ENCODE results near the gene CFAP206. TPM values are rescaled to one million over a fixed set of nuclear protein-coding genes. Genes with fewer than 3 reads are reported as not detected.

CFAP206 gene
- total and polyA plus RNA-seq, 2 donors (not counting 3 experiments of a cell fraction or from before 2014, with no cell fraction given), result 0.15 to 0.20 TPM

DNA sequence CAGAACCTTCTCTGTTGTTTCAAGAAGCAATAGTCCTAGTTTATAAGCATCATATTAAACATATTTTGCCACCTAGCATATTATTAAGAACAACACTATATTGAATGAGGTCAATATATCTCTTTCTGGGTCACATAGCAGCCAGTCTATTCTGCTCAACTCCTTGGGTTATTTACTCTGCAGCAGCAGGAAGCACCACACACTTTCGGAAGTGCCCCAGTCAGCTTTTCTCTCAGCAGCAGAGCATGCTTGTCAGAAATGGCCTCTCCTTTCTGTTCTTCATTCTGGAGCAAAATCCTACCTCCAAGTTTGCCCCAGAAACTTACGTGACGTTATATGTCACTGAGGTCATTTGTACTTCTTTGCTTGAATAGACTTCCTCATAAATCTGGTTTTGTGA, 22.7 kb downstream of the CFAP206 start:
- Histone ChIP-seq H3K36me3 (ENCODE audit: control insufficient read depth in 2 of 2, extremely low read depth in 1 of 2, insufficient read depth in 2 of 2, low read length in 2 of 2) (no peaks in the 10 kb centered on the region), H3K9ac (replicated peaks; ENCODE audit: extremely low read depth, insufficient read depth, low read length) (no peak overlapping the region), H4K20me1 (replicated peaks; ENCODE audit: control insufficient read depth, extremely low read depth, insufficient read depth, low read length) (no peaks in the 10 kb centered on the region), H3K27me3 (ENCODE audit: control insufficient read depth in 2 of 2, insufficient read depth in 2 of 2, low read length in 2 of 2) (peaks cover 2 to 3% of the 10 kb centered on the region in 2 experiments), H3K27ac (ENCODE audit: insufficient read depth, low read depth, low read length) (no peak overlapping the region), H3K9me3 (replicated peaks; ENCODE audit: control insufficient read depth, insufficient read depth, low read length) (no peaks in the 10 kb centered on the region), H3K9me1 (replicated peaks; ENCODE audit: control insufficient read depth, extremely low read depth, insufficient read depth, low read length) (no peaks in the 10 kb centered on the region), H2AFZ (ENCODE audit: low read depth, low read length) (no peak overlapping the region), H3K4me2 (ENCODE audit: insufficient read depth, low read length) (no peak overlapping the region), H3K4me1 (ENCODE audit: control insufficient read depth, extremely low read depth, insufficient read depth, low read length) (no peaks in the 10 kb centered on the region), H3K4me3 (replicated peaks in 1 of 3; ENCODE audit: insufficient read depth in 1 of 3, low read depth in 1 of 3, low read length in 3 of 3) (no peak overlapping the region), H3K79me2 (ENCODE audit: control insufficient read depth, insufficient read depth, low read length) (no peaks in the 10 kb centered on the region)
- DNase-seq (ENCODE audit: low read depth, low spot score) (no peak), FAIRE-seq (no peak)
- intact Hi-C loops (cut with micrococcal nuclease), result no loop called here
- CTCF ChIA-PET, result no interaction called here
- dilution Hi-C loops (cut with MboI; ENCODE audit: extremely low pct_ligation_motif_present, low sequenced_read_pairs), result no loop called here
- TF ChIP-seq POLR2A (IDR thresholded peaks at IDR 0.05; ENCODE audit: low read depth, low read length) (no peak), EZH2 (IDR thresholded peaks at IDR 0.05; ENCODE audit: borderline replicate concordance, low read depth, low read length, severe bottlenecking) (no peak), POLR2AphosphoS5 (IDR thresholded peaks at IDR 0.05; ENCODE audit: insufficient read depth, low read depth, low read length) (no peak), JUN (IDR thresholded peaks at IDR 0.05; ENCODE audit: borderline replicate concordance, insufficient read depth, insufficient read length, low read depth) (no peak), FOS (IDR thresholded peaks at IDR 0.05; ENCODE audit: borderline replicate concordance, insufficient read depth, low read length) (no peak)
- no TSS peak for BruUV-seq (replicated peaks)
- POLR2A ChIA-PET, result no interaction called here

DNA sequence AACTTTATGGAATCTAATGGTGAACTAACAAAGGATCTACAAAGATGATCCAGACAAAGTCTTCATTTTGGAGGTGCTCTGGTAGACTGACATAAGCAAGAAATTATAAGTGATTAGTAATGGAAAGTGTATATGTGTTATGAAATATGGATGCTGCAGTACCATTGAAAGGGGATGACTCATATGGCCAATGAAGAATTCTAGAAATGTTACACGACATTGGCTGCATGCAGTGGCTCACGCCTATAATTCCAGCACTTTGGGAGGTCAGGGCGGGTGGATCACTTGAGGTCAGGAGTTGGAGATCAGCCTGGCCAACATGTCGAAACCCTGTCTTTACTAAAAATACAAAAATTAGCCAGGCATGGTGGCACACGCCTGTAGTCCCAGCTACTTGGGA, 23.5 kb downstream of the CFAP206 start:
- POLR2A ChIA-PET, result no interaction called here

More for the DNA sequence above, 23.5 kb downstream of the CFAP206 start:
- CTCF ChIA-PET, result no interaction called here
- Histone ChIP-seq H3K4me1 (ENCODE audit: control insufficient read depth, extremely low read depth, insufficient read depth, low read length) (no peaks in the 10 kb centered on the region), H3K4me2 (ENCODE audit: insufficient read depth, low read length) (no peak overlapping the region), H3K9ac (replicated peaks; ENCODE audit: extremely low read depth, insufficient read depth, low read length) (no peak overlapping the region), H3K4me3 (replicated peaks in 1 of 3; ENCODE audit: insufficient read depth in 1 of 3, low read depth in 1 of 3, low read length in 3 of 3) (no peak overlapping the region), H3K79me2 (ENCODE audit: control insufficient read depth, insufficient read depth, low read length) (no peaks in the 10 kb centered on the region), H3K9me1 (replicated peaks; ENCODE audit: control insufficient read depth, extremely low read depth, insufficient read depth, low read length) (no peaks in the 10 kb centered on the region), H2AFZ (ENCODE audit: low read depth, low read length) (no peak overlapping the region), H3K36me3 (ENCODE audit: control insufficient read depth in 2 of 2, extremely low read depth in 1 of 2, insufficient read depth in 2 of 2, low read length in 2 of 2) (no peaks in the 10 kb centered on the region), H3K27me3 (ENCODE audit: control insufficient read depth in 2 of 2, insufficient read depth in 2 of 2, low read length in 2 of 2) (peaks cover 2 to 3% of the 10 kb centered on the region in 2 experiments), H3K27ac (ENCODE audit: insufficient read depth, low read depth, low read length) (no peak overlapping the region), H3K9me3 (replicated peaks; ENCODE audit: control insufficient read depth, insufficient read depth, low read length) (no peaks in the 10 kb centered on the region), H4K20me1 (replicated peaks; ENCODE audit: control insufficient read depth, extremely low read depth, insufficient read depth, low read length) (no peaks in the 10 kb centered on the region)
- TF ChIP-seq POLR2AphosphoS5 (IDR thresholded peaks at IDR 0.05; ENCODE audit: insufficient read depth, low read depth, low read length) (no peak), POLR2A (IDR thresholded peaks at IDR 0.05; ENCODE audit: low read depth, low read length) (no peak), MYC (IDR thresholded peaks at IDR 0.05; ENCODE audit: low read depth, low read length) (no peak), FOS (IDR thresholded peaks at IDR 0.05; ENCODE audit: borderline replicate concordance, insufficient read depth, low read length) (no peak), EZH2 (IDR thresholded peaks at IDR 0.05; ENCODE audit: borderline replicate concordance, low read depth, low read length, severe bottlenecking) (no peak), JUN (IDR thresholded peaks at IDR 0.05; ENCODE audit: borderline replicate concordance, insufficient read depth, insufficient read length, low read depth) (no peak), GATA2 (IDR thresholded peaks at IDR 0.05; ENCODE audit: insufficient read depth, insufficient read length, low read depth, low read length) (no peak)
- TF ChIP-seq, protein P1, sequence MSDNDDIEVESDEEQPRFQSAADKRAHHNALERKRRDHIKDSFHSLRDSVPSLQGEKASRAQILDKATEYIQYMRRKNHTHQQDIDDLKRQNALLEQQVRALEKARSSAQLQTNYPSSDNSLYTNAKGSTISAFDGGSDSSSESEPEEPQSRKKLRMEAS (IDR thresholded peaks at IDR 0.05; ENCODE audit: insufficient read depth, insufficient read length), result no peak
- TF ChIP-seq, protein P2, sequence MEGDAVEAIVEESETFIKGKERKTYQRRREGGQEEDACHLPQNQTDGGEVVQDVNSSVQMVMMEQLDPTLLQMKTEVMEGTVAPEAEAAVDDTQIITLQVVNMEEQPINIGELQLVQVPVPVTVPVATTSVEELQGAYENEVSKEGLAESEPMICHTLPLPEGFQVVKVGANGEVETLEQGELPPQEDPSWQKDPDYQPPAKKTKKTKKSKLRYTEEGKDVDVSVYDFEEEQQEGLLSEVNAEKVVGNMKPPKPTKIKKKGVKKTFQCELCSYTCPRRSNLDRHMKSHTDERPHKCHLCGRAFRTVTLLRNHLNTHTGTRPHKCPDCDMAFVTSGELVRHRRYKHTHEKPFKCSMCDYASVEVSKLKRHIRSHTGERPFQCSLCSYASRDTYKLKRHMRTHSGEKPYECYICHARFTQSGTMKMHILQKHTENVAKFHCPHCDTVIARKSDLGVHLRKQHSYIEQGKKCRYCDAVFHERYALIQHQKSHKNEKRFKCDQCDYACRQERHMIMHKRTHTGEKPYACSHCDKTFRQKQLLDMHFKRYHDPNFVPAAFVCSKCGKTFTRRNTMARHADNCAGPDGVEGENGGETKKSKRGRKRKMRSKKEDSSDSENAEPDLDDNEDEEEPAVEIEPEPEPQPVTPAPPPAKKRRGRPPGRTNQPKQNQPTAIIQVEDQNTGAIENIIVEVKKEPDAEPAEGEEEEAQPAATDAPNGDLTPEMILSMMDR (IDR thresholded peaks at IDR 0.05; ENCODE audit: extremely low read depth in 1 of 2, insufficient read depth in 1 of 2, low read depth in 1 of 2, low read length in 2 of 2), result no peak
- FAIRE-seq (no peak), DNase-seq (ENCODE audit: low read depth, low spot score) (no peak)
- intact Hi-C loops (cut with micrococcal nuclease) (no loop called here), dilution Hi-C loops (cut with MboI; ENCODE audit: extremely low pct_ligation_motif_present, low sequenced_read_pairs) (no loop called here)
- no TSS peak for BruUV-seq (replicated peaks)

Data from endothelial cell of umbilical vein (primary cell).